NCI-H82 treated with DMSO at 0.1 percent for 48 hours (cell line): ENCODE measurements around the gene PFDN2.

Experiments used
- DNase-seq: peaks from one replicate; lab custom pipeline; 2025; ENCODE audit not compliant: unreplicated experiment; lab: John Stamatoyannopoulos, UW

Gene PFDN2

GRCh38 chr1:161061419-161061818, 56.4 kb downstream of the PFDN2 start:
- DNase-seq = no peak

- DNase-seq = no peak
Observed at GRCh38 chr1:161059293-161059692, 58.5 kb downstream of the PFDN2 start.

DNA sequence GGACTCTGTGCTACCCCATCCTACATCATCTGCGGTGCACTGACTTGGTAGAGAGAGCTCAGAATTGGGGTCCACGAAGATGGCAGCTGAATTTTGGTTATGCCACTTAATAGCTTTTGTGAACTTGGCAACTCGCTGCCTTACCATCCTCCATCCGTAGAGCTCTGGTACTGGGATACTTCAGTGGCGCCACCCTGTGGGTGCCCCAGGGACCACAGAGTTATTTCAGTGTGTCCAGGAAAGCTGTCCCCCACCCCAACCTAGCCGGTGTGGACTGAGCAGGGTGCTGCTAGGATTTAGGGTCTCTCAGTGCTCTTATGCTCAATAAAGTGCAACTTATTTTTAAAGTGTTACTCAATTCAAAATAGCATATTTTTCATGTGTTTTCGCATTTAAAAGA, 63.0 kb downstream of the PFDN2 start:
- DNase-seq = no peak

- no peak for DNase-seq
Observed at GRCh38 chr1:161054232-161054631, 63.6 kb downstream of the PFDN2 start.

GRCh38 chr1:161052899-161053298, 64.9 kb downstream of the PFDN2 start:
- DNase-seq = no peak

- no peak for DNase-seq
Observed at GRCh38 chr1:161051219-161051618, 66.6 kb downstream of the PFDN2 start.
